Effector memory CD8-positive, alpha-beta T cell (primary cell): ENCODE data around the gene VDR.
"Not testable (repeated sequence)": the region's sequence is repeated elsewhere in the genome, so short reads cannot be mapped to it uniquely, and the experiment has no call there.

Experiments used
- ATAC-seq: fragments of 150-1000 bp; cut with Tn5 transposase; replicated peaks from 2 replicates; pipeline ENCODE4 v1.10.0; 2021; ENCODE audit warnings: mild to moderate bottlenecking, moderate library complexity
- DNase-seq, 3 experiments: peaks; one replicate each; pipeline ENCODE4 v3.0.0; 2021
- H3K27ac Mint-ChIP-seq, 2 donors: one replicate each; pipeline ENCODE4 v1.8.0; 2022; ENCODE audit warnings: mild to moderate bottlenecking in 2 of 2, mixed read lengths in 2 of 2, moderate library complexity in 2 of 2
- H3K27me3 Mint-ChIP-seq, 2 donors: one replicate each; pipeline ENCODE4 v1.8.0; 2022; ENCODE audit warnings: mixed read lengths in 2 of 2
- H3K36me3 Mint-ChIP-seq: one replicate; pipeline ENCODE4 v1.8.0; 2022; ENCODE audit warnings: mild to moderate bottlenecking, moderate library complexity, mixed read lengths; ENCODE audit not compliant: insufficient read depth
- H3K4me1 Mint-ChIP-seq, 2 donors: one replicate each; pipeline ENCODE4 v1.8.0; 2022; ENCODE audit warnings: low read depth in 2 of 2, mixed read lengths in 2 of 2
- H3K4me3 Mint-ChIP-seq, 2 donors: one replicate each; pipeline ENCODE4 v1.8.0; 2022; ENCODE audit warnings: mild to moderate bottlenecking in 2 of 2, mixed read lengths in 2 of 2, moderate library complexity in 2 of 2
- H3K9me3 Mint-ChIP-seq, 2 donors: one replicate each; pipeline ENCODE4 v1.8.0; 2022; ENCODE audit warnings: mixed read lengths in 2 of 2

Gene VDR

GRCh38 chr12:47818467-47819137 lies 86.2 kb downstream of the VDR start:
- Mint-ChIP-seq H3K27ac (peak overlapping the region; percentile 99), H3K4me1 (peaks cover 68 to 74% of the 10 kb centered on the region in 2 donors), H3K4me3 (peak overlapping the region; percentile 93 to 94), H3K9me3 (no peaks in the 10 kb centered on the region), H3K36me3 (peaks cover 12% of the 10 kb centered on the region), H3K27me3 (no peaks in the 10 kb centered on the region)
- peak; percentile 30 for ATAC-seq
- DNase-seq, result peak; percentile 27 to 37 (median 28)

- ATAC-seq (no peak), DNase-seq (no peak)
- H3K4me3 Mint-ChIP-seq, result peak overlapping the region; percentile 93 to 94
- H3K27ac Mint-ChIP-seq, result peak overlapping the region; percentile 99
- no peaks in the 10 kb centered on the region for H3K27me3 Mint-ChIP-seq
- H3K9me3 Mint-ChIP-seq, result no peaks in the 10 kb centered on the region
- peaks cover 18% of the 10 kb centered on the region for H3K36me3 Mint-ChIP-seq
- peaks cover 70 to 74% of the 10 kb centered on the region in 2 donors for H3K4me1 Mint-ChIP-seq
These were observed 86.8 kb downstream of the VDR start for GRCh38 chr12:47818007-47818376.

GRCh38 chr12:47817272-47818006 lies 87.4 kb downstream of the VDR start:
- Mint-ChIP-seq H3K27ac (peak overlapping the region; percentile 99), H3K27me3 (no peaks in the 10 kb centered on the region), H3K4me1 (peaks cover 69 to 74% of the 10 kb centered on the region in 2 donors), H3K36me3 (peaks cover 18% of the 10 kb centered on the region), H3K9me3 (no peaks in the 10 kb centered on the region), H3K4me3 (peak overlapping the region; percentile 93 to 94)
- ATAC-seq (no peak), DNase-seq (no peak)

GRCh38 chr12:47816403-47817271 lies 88.2 kb downstream of the VDR start:
- Mint-ChIP-seq H3K9me3 (no peaks in the 10 kb centered on the region), H3K4me1 (peaks cover 72 to 73% of the 10 kb centered on the region in 2 donors), H3K27ac (peak overlapping the region; percentile 99), H3K4me3 (peak overlapping the region; percentile 94 to 95), H3K27me3 (no peaks in the 10 kb centered on the region), H3K36me3 (peaks cover 20% of the 10 kb centered on the region)
- DNase-seq (no peak), ATAC-seq (no peak)

GRCh38 chr12:47815447-47815846 lies 89.3 kb downstream of the VDR start:
- Mint-ChIP-seq H3K36me3 (peaks cover 28% of the 10 kb centered on the region), H3K4me3 (peak overlapping the region; percentile 34 to 95), H3K27ac (peak overlapping the region; percentile 99), H3K4me1 (peaks cover 74 to 79% of the 10 kb centered on the region in 2 donors)
- ATAC-seq, H3K9me3 Mint-ChIP-seq, DNase-seq, H3K27me3 Mint-ChIP-seq: not testable (repeated sequence)

GRCh38 chr12:47814539-47815170 lies 90.1 kb downstream of the VDR start:
- Mint-ChIP-seq H3K27ac (peak overlapping the region; percentile 99), H3K4me1 (peaks cover 75 to 78% of the 10 kb centered on the region in 2 donors), H3K36me3 (peaks cover 28% of the 10 kb centered on the region), H3K4me3 (peak overlapping the region; percentile 95 to 98), H3K27me3 (no peaks in the 10 kb centered on the region), H3K9me3 (no peaks in the 10 kb centered on the region)
- no peak for ATAC-seq
- DNase-seq, result no peak

- Mint-ChIP-seq H3K27ac (peak overlapping the region; percentile 99), H3K9me3 (no peaks in the 10 kb centered on the region), H3K27me3 (no peaks in the 10 kb centered on the region), H3K36me3 (peaks cover 26% of the 10 kb centered on the region), H3K4me3 (peak overlapping the region; percentile 95 to 98), H3K4me1 (peaks cover 81 to 82% of the 10 kb centered on the region in 2 donors)
- no peak for DNase-seq
- ATAC-seq, result peak; percentile 9
These were observed 91.1 kb downstream of the VDR start for GRCh38 chr12:47813511-47814196.

GRCh38 chr12:47812797-47813510 lies 91.8 kb downstream of the VDR start:
- Mint-ChIP-seq H3K4me1 (peaks cover 81 to 82% of the 10 kb centered on the region in 2 donors), H3K9me3 (no peaks in the 10 kb centered on the region), H3K27ac (peak overlapping the region; percentile 99), H3K36me3 (peaks cover 22% of the 10 kb centered on the region), H3K4me3 (peak overlapping the region; percentile 95 to 98), H3K27me3 (no peaks in the 10 kb centered on the region)
- ATAC-seq (peak; percentile 70), DNase-seq (peak; percentile 65 to 75 (median 71))

- Mint-ChIP-seq H3K27ac (peak overlapping the region; percentile 99), H3K4me1 (peaks cover 81 to 82% of the 10 kb centered on the region in 2 donors), H3K27me3 (no peaks in the 10 kb centered on the region), H3K4me3 (peak overlapping the region; percentile 95 to 98), H3K36me3 (peaks cover 19% of the 10 kb centered on the region), H3K9me3 (no peaks in the 10 kb centered on the region)
- ATAC-seq (no peak), DNase-seq (no peak)
These were observed 93.0 kb downstream of the VDR start for GRCh38 chr12:47811581-47812484.

- Mint-ChIP-seq H3K27me3 (no peaks in the 10 kb centered on the region), H3K36me3 (peaks cover 19% of the 10 kb centered on the region), H3K27ac (peak overlapping the region; percentile 92 to 97), H3K4me3 (peak overlapping the region; percentile 69 to 85), H3K4me1 (peaks cover 79 to 82% of the 10 kb centered on the region in 2 donors), H3K9me3 (no peaks in the 10 kb centered on the region)
- ATAC-seq, result no peak
- no peak for DNase-seq
These were observed 93.8 kb downstream of the VDR start for GRCh38 chr12:47811072-47811396.

GRCh38 chr12:47809518-47809917 lies 95.3 kb downstream of the VDR start:
- peak overlapping the region; percentile 92 to 97 for H3K27ac Mint-ChIP-seq
- peaks cover 78 to 85% of the 10 kb centered on the region in 2 donors for H3K4me1 Mint-ChIP-seq
- H3K9me3 Mint-ChIP-seq, H3K27me3 Mint-ChIP-seq, DNase-seq, ATAC-seq: not testable (repeated sequence)
- H3K4me3 Mint-ChIP-seq, result peak overlapping the region; percentile 69 to 85
- H3K36me3 Mint-ChIP-seq, result peaks cover 29% of the 10 kb centered on the region
